ENCODE measurements around the gene YTHDF1. TPM values are rescaled to one million over a fixed set of nuclear protein-coding genes. Genes with fewer than 3 reads are reported as not detected.

YTHDF1 gene
- total RNA-seq, 1 donor from 2014 or later, result 43.3 TPM

DNA sequence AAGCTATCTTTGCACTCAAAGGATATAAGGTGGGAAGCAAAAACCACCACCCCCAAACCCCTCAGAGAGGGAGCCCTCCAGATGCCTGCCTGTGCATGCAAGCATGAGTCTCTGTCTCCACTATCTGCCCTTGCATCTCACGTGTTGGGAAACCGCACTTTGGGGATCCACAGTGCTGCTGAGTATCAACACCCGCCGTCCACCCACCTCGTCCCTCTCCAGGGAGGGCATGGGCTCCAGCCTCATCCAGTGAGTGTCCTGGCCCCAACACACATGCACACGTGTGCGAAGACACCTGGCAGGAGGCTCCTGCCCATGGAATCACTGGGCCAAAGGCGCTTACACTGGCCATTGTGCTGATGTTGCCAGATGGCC is 3.5 kb upstream of the YTHDF1 start:
- DNase-seq, result no peak
- Mint-ChIP-seq H3K4me3 (ENCODE audit: unreplicated experiment) (no peak overlapping the region), H3K27me3 (ENCODE audit: unreplicated experiment) (peaks cover 12% of the 10 kb centered on the region), H3K9me3 (ENCODE audit: unreplicated experiment) (peaks cover 6% of the 10 kb centered on the region), H3K36me3 (ENCODE audit: unreplicated experiment) (no peaks in the 10 kb centered on the region), H3K27ac (ENCODE audit: unreplicated experiment) (no peak overlapping the region), H3K4me1 (ENCODE audit: low read depth, unreplicated experiment) (peaks cover 17% of the 10 kb centered on the region)
- TF ChIP-seq, protein P1, sequence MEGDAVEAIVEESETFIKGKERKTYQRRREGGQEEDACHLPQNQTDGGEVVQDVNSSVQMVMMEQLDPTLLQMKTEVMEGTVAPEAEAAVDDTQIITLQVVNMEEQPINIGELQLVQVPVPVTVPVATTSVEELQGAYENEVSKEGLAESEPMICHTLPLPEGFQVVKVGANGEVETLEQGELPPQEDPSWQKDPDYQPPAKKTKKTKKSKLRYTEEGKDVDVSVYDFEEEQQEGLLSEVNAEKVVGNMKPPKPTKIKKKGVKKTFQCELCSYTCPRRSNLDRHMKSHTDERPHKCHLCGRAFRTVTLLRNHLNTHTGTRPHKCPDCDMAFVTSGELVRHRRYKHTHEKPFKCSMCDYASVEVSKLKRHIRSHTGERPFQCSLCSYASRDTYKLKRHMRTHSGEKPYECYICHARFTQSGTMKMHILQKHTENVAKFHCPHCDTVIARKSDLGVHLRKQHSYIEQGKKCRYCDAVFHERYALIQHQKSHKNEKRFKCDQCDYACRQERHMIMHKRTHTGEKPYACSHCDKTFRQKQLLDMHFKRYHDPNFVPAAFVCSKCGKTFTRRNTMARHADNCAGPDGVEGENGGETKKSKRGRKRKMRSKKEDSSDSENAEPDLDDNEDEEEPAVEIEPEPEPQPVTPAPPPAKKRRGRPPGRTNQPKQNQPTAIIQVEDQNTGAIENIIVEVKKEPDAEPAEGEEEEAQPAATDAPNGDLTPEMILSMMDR (IDR thresholded peaks at IDR 0.05; ENCODE audit: partially characterized antibody, unreplicated experiment), result no peak

DNA sequence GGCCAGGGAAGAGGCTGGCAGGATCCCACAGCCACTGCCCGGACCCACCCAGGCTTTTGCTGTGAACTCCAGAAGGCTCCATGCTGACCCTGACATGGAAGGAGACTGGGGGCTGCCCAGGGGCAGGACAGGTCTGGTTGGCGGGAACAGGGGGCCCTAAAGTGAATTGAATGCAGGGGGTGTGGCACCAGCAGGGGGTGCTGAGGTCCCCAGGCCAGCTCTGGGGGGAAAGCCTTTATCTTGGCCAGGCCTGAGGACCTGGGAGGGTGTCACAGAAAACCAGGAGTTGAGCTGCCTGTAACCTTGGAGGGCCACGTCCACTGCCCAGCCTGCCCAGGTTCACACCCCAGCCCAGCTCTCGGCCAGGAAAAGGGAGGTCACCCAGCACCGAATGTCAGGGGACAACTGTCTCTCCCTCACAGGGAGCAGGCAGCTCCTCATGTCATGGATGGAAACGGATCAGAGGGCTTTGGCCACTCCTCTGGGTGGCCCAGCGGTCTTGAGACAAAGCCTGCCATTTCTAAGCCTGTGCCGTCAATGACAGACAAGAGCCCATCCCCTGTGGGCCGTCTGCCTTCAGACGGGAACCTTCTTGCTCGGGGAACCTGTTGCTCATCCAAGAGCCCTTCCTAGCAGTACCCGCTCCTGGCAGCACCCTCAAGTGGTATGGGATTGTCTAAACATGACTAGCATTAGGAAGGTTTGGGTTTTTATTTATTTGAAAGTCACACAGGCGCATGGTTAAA is 2.9 kb upstream of the YTHDF1 start:
- Mint-ChIP-seq H3K27ac (ENCODE audit: unreplicated experiment) (no peak overlapping the region), H3K9me3 (ENCODE audit: unreplicated experiment) (peaks cover 6% of the 10 kb centered on the region), H3K27me3 (ENCODE audit: unreplicated experiment) (peaks cover 12% of the 10 kb centered on the region), H3K4me3 (ENCODE audit: unreplicated experiment) (no peak overlapping the region), H3K4me1 (ENCODE audit: low read depth, unreplicated experiment) (peaks cover 19% of the 10 kb centered on the region), H3K36me3 (ENCODE audit: unreplicated experiment) (no peaks in the 10 kb centered on the region)
- DNase-seq, result no peak
- TF ChIP-seq, protein P1 (IDR thresholded peaks at IDR 0.05; ENCODE audit: partially characterized antibody, unreplicated experiment), result no peak

DNA sequence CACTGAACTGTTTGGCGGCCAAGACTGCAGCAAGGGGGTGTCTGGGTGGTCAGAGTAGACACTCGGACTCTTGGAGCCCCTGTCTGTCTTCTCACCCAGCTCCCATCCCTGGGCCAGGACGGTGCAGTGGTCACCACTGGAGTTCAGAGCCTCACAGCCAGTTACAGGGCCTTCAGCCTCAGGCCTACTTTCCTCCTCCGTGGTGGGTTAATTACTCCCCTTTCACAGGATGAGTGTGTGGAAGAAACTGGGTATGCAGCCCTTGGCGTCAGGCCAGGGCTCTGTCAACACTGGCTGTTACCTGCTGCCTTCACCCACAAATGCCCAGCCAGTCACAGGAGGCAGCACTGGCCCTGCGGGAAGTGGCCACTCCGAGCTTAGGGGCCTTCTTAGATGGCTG is 1.8 kb upstream of the YTHDF1 start:
- Mint-ChIP-seq H3K27me3 (ENCODE audit: unreplicated experiment) (peaks cover 12% of the 10 kb centered on the region), H3K9me3 (ENCODE audit: unreplicated experiment) (peaks cover 6% of the 10 kb centered on the region), H3K4me1 (ENCODE audit: low read depth, unreplicated experiment) (peaks cover 22% of the 10 kb centered on the region), H3K36me3 (ENCODE audit: unreplicated experiment) (no peaks in the 10 kb centered on the region), H3K27ac (ENCODE audit: unreplicated experiment) (no peak overlapping the region), H3K4me3 (ENCODE audit: unreplicated experiment) (no peak overlapping the region)
- DNase-seq, result no peak
- TF ChIP-seq, protein P1 (IDR thresholded peaks at IDR 0.05; ENCODE audit: partially characterized antibody, unreplicated experiment), result no peak

DNA sequence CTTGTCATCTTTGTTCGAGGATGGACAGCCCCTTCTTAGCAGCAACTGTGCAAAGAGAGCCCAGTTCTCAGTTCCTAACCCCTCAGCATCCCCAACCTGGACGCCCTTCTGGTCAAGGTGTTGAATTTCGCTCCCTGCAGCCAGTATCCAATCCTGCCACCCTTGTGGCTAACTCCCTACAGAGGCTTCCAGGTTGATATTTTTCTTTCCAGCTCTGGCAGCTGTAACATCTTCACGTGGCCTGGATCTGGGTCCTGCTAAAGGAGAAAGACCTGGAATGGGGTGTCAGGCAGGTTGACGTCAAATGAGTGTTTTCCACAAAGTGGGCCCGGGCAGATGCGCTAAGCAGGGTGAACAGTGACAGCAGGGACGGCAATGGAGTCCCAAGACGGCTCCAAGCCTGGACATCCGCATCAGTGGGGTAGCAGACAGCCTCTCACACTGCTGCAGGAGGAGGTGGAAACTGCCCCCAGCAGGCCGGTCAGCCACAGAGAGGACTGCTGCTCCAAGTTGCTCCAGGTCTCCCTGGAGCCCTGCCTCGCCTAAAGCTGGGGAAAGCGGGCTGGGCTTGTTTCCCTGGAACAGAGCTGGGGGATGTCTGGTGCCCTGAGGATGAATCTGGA is 1.0 kb upstream of the YTHDF1 start:
- Mint-ChIP-seq H3K4me3 (ENCODE audit: unreplicated experiment) (peak overlapping the region; percentile 88), H3K4me1 (ENCODE audit: low read depth, unreplicated experiment) (peaks cover 27% of the 10 kb centered on the region), H3K36me3 (ENCODE audit: unreplicated experiment) (no peaks in the 10 kb centered on the region), H3K27me3 (ENCODE audit: unreplicated experiment) (peaks cover 12% of the 10 kb centered on the region), H3K27ac (ENCODE audit: unreplicated experiment) (peak overlapping the region; percentile 90), H3K9me3 (ENCODE audit: unreplicated experiment) (peaks cover 6% of the 10 kb centered on the region)
- peak; percentile 43 for DNase-seq
- TF ChIP-seq, protein P1 (IDR thresholded peaks at IDR 0.05; ENCODE audit: partially characterized antibody, unreplicated experiment), result no peak
